SK-N-MC (cell line): ENCODE results near the gene ATP9B.

ENCODE experiments used
- DNase-seq: peaks from one replicate; pipeline ENCODE4 v3.0.0-alpha.2; 2011; ENCODE audit warnings: low read depth, low spot score
- H3K27ac ChIP-seq: fragments of 200-600 bp; sonication (generic); 2 replicates; pipeline ENCODE4 v1.5.1; 2016; ENCODE audit warnings: mixed run types
- H3K36me3 ChIP-seq: fragments of 200-600 bp; sonication (generic); 2 replicates; pipeline ENCODE4 v1.6.1; 2017; ENCODE audit warnings: antibody characterized with exemption, low read length, mixed read lengths; ENCODE audit not compliant: insufficient read depth
- H3K4me3 ChIP-seq: fragments of 200-600 bp; sonication (generic); 2 replicates; pipeline ENCODE4 v1.5.1; 2016
- H3K9ac ChIP-seq: fragments of 200-600 bp; sonication (generic); 2 replicates; pipeline ENCODE4 v1.8.0; 2017; ENCODE audit warnings: mixed run types, mixed read lengths; ENCODE audit not compliant: insufficient read length
- H3K9me3 ChIP-seq: fragments of 200-600 bp; sonication (generic); 2 replicates; pipeline ENCODE4 v1.6.1; 2017; ENCODE audit warnings: low read depth, mild to moderate bottlenecking, antibody characterized with exemption, low read length, moderate library complexity, mixed read lengths
- EZH2 ChIP-seq: fragments of 200-600 bp; sonication (generic); IDR thresholded peaks from one replicate; pipeline ENCODE4 v1.6.1; 2017; ENCODE audit warnings: antibody characterized with exemption
- FOXP2 ChIP-seq: optimal IDR thresholded peaks from 2 replicates; pipeline ENCODE3; 2011; ENCODE audit warnings: mild to moderate bottlenecking, moderate library complexity; ENCODE audit not compliant: insufficient read depth; ENCODE audit errors: extremely low read length, control extremely low read depth
- POLR2AphosphoS5 ChIP-seq: IDR thresholded peaks from 2 replicates; pipeline ENCODE4 v1.6.1; 2012; ENCODE audit warnings: mild to moderate bottlenecking, low read depth, low read length, borderline replicate concordance

Gene ATP9B

GRCh38 chr18:79203017-79203605 is 133.9 kb downstream of the ATP9B start:
- no peak overlapping the region for H3K9ac ChIP-seq
- H3K36me3 ChIP-seq, result no peaks in the 10 kb centered on the region
- H3K27ac ChIP-seq, result no peak overlapping the region
- TF ChIP-seq FOXP2 (no peak), EZH2 (no peak), POLR2AphosphoS5 (no peak)
- DNase-seq, result no peak
- H3K4me3 ChIP-seq, result no peak overlapping the region
- H3K9me3 ChIP-seq, result no peaks in the 10 kb centered on the region

- TF ChIP-seq EZH2 (no peak), POLR2AphosphoS5 (no peak), FOXP2 (no peak)
- H3K36me3 ChIP-seq, result no peaks in the 10 kb centered on the region
These were observed 136.0 kb downstream of the ATP9B start for GRCh38 chr18:79204889-79205807.

GRCh38 chr18:79206444-79206843 is 137.2 kb downstream of the ATP9B start:
- no peak overlapping the region for H3K9ac ChIP-seq
- no peak for TF ChIP-seq EZH2
- no peak for TF ChIP-seq FOXP2
- no peak for TF ChIP-seq POLR2AphosphoS5
- no peak for DNase-seq
- H3K27ac ChIP-seq, result no peak overlapping the region
- no peak overlapping the region for H3K4me3 ChIP-seq
- H3K9me3 ChIP-seq, result no peaks in the 10 kb centered on the region
- no peaks in the 10 kb centered on the region for H3K36me3 ChIP-seq

More at GRCh38 chr18:79204889-79205807, 136.0 kb downstream of the ATP9B start:
- Histone ChIP-seq H3K4me3 (no peak overlapping the region), H3K9me3 (no peaks in the 10 kb centered on the region), H3K9ac (no peak overlapping the region), H3K27ac (no peak overlapping the region)
- DNase-seq, result no peak

- H3K36me3 ChIP-seq, result no peaks in the 10 kb centered on the region
- no peak for DNase-seq
- no peak overlapping the region for H3K4me3 ChIP-seq
- H3K9me3 ChIP-seq, result no peaks in the 10 kb centered on the region
- TF ChIP-seq EZH2 (no peak), FOXP2 (no peak)
- no peak overlapping the region for H3K27ac ChIP-seq
- H3K9ac ChIP-seq, result no peak overlapping the region
These were observed 139.7 kb downstream of the ATP9B start for GRCh38 chr18:79208906-79209305.

DNA sequence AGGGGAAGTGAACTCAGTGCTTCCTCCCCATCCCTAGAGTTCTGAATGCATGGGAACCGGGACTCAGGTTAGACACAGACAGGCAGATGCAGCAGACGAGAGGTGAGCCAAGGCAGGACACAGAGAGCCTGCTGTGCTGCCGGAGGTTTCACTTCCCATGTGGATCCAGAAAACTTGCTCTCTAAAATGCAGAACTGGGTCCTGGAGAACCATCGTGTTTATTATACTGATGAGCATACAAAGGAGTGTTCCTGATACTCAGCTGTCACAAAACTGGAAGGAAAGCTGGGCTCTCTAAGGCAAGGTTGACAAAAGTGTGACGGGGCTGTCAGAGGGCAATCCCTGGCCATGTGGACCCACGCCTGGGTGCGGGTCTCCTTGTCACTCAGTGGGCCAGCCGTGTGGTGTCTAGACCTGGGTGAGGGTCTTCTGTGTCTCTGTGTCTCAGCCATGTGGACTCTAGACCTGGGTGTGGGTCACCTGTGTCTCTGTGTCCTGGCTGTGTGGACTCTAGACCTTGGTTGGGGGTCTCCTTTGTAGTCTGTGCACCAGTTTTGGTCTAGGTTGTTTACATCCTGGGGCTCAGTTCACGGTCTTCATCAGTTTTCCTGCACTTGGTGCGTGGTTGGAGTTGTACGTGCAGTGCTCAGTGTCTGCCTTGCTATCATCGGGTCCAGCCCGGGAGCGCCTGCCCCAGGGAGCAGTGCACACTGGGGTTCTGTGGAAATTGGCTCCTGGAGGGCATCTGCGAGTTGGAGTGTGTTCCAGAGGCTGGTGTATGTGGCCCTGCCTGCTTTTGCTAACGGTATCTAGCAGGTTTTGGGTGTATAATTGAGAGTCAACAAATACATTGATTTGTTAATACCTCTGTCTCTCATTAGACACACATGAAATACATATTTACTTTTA is 141.1 kb downstream of the ATP9B start:
- H3K27ac ChIP-seq, result no peak overlapping the region
- no peak overlapping the region for H3K4me3 ChIP-seq
- no peaks in the 10 kb centered on the region for H3K9me3 ChIP-seq
- TF ChIP-seq FOXP2 (no peak), POLR2AphosphoS5 (no peak), EZH2 (no peak)
- H3K36me3 ChIP-seq, result no peaks in the 10 kb centered on the region
- no peak for DNase-seq
- H3K9ac ChIP-seq, result no peak overlapping the region

DNA sequence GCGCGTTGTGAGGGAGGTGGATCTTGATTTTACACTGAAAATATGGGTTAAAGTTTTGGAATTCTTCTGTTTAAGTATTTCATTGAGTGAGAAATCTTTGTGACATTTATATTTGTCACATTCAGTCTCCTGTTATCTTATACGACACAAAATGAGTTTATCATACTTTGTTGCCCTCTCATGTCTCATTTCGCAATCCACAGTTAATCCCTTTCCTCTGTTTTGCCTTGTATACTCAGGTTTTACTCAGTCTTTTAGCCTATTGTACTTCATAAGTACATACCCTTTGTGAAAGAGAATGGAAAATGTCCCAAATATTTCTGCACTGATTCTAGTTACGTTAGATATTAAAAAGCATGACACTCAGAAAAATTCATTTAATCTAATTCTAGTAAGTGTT is 142.7 kb downstream of the ATP9B start:
- TF ChIP-seq POLR2AphosphoS5 (no peak), EZH2 (no peak), FOXP2 (no peak)
- DNase-seq, result no peak
- H3K36me3 ChIP-seq, result no peaks in the 10 kb centered on the region
- H3K4me3 ChIP-seq, result no peak overlapping the region
- H3K9ac ChIP-seq, result no peak overlapping the region
- no peaks in the 10 kb centered on the region for H3K9me3 ChIP-seq
- no peak overlapping the region for H3K27ac ChIP-seq

DNA sequence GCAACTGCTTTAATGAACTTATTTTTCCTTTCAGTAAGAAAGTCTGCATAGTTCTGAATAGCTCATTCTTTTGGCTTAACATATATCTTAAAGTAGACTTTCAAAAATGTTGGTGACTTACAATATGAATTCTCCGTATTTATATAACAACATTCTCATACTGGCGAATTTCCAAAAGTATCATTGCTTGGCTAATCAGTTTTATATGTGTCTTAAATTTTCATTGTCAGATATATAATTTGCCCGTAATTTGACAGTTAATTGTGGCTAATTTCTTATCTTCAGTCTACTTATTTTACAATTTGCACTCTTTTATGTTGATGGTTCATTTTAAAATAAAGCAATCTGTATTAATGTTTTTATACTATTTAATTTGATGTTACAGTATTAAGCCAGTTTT is 144.9 kb downstream of the ATP9B start:
- H3K4me3 ChIP-seq, result no peak overlapping the region
- H3K9me3 ChIP-seq, result no peaks in the 10 kb centered on the region
- H3K9ac ChIP-seq, result no peak overlapping the region
- H3K36me3 ChIP-seq, result no peaks in the 10 kb centered on the region
- TF ChIP-seq FOXP2 (no peak), EZH2 (no peak), POLR2AphosphoS5 (no peak)
- no peak for DNase-seq
- H3K27ac ChIP-seq, result no peak overlapping the region

GRCh38 chr18:79216176-79216575 is 147.0 kb downstream of the ATP9B start:
- no peaks in the 10 kb centered on the region for H3K36me3 ChIP-seq
- DNase-seq, result no peak
- no peaks in the 10 kb centered on the region for H3K9me3 ChIP-seq
- TF ChIP-seq POLR2AphosphoS5, result no peak
- TF ChIP-seq EZH2, result no peak
- no peak for TF ChIP-seq FOXP2
- no peak overlapping the region for H3K27ac ChIP-seq
- H3K4me3 ChIP-seq, result no peak overlapping the region
- no peak overlapping the region for H3K9ac ChIP-seq
